NCI-H526 treated with DMSO at 0.1 percent for 48 hours (cell line): Measurements from ENCODE around the gene ZNF354C.

ENCODE experiments used
- DNase-seq: peaks from one replicate; lab custom pipeline; 2025; lab: John Stamatoyannopoulos, UW

Gene ZNF354C

GRCh38 chr5:179113945-179114641, 53.9 kb downstream of the ZNF354C start:
- DNase-seq = no peak

- DNase-seq = no peak
These were observed 54.6 kb downstream of the ZNF354C start for GRCh38 chr5:179114756-179115155.

- no peak for DNase-seq
These were observed 55.1 kb downstream of the ZNF354C start for GRCh38 chr5:179115307-179115706.

- no peak for DNase-seq
These were observed 55.8 kb downstream of the ZNF354C start for GRCh38 chr5:179115845-179116524.

- DNase-seq = no peak
These were observed 58.2 kb downstream of the ZNF354C start for GRCh38 chr5:179118338-179118737.

- DNase-seq = no peak
These were observed 58.7 kb downstream of the ZNF354C start for GRCh38 chr5:179118756-179119414.

DNA sequence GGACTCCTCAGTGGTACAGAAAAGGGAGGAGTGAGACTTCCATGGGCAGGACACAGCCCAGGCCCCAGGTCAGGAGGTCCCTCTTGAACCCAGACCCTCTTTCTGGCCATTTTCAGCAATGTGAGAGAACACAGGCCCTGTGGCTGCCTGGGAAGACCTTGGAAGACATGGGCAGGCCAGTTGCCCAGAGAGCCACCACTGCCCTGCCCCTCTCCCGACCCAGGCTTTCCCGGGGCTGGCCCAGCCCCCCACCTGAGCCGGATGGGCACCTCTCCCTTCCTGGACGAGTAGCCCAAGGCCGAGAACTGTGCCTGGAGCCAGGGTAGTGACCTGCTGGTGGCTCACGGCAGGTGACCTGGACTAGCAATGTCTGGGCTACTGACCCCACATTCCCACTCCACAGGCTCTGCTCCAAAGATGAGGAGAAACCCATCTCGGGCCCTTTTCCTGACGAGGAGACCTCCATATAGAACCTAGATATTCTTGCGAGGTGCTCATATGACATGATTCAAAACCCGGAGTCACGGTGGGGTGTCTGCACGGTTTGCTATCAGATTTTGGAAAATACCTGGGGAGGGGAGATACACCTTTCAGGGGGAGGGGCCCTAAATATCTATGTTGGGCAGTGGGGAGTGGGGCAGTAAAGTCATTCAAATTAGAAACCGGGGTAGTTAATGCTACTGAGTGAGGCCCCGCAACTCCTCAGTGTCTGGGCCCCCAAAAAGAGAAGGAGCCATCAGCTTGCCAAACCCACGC, 59.4 kb downstream of the ZNF354C start:
- DNase-seq = no peak

DNA sequence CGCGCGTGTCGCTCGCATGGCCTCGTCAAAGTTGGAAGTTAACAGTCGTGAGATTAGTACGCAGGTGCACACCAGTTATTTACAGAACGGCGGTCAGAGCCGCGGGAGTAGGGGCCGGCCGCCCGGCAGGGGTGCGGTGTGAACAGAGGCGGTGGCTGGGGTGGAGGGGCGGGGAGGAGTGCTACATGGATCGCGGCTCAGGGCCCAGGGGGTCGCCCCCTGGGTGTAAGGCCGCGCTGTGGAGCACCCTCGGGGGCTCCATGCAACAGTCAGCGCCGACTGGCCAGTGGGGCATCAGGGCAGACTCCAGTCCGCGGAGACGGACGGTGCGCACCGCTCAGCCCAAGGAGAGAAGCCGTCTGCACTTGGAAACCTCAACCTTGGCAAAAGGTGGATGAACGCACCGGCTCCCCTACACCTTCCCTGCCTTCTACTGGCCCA, 60.3 kb downstream of the ZNF354C start:
- DNase-seq = no peak

GRCh38 chr5:179120951-179121666, 60.9 kb downstream of the ZNF354C start:
- DNase-seq = no peak

- DNase-seq = no peak
These were observed 61.5 kb downstream of the ZNF354C start for GRCh38 chr5:179121667-179122111.

GRCh38 chr5:179122411-179123108, 62.4 kb downstream of the ZNF354C start:
- DNase-seq = no peak

GRCh38 chr5:179123109-179123426, 62.9 kb downstream of the ZNF354C start:
- no peak for DNase-seq

DNA sequence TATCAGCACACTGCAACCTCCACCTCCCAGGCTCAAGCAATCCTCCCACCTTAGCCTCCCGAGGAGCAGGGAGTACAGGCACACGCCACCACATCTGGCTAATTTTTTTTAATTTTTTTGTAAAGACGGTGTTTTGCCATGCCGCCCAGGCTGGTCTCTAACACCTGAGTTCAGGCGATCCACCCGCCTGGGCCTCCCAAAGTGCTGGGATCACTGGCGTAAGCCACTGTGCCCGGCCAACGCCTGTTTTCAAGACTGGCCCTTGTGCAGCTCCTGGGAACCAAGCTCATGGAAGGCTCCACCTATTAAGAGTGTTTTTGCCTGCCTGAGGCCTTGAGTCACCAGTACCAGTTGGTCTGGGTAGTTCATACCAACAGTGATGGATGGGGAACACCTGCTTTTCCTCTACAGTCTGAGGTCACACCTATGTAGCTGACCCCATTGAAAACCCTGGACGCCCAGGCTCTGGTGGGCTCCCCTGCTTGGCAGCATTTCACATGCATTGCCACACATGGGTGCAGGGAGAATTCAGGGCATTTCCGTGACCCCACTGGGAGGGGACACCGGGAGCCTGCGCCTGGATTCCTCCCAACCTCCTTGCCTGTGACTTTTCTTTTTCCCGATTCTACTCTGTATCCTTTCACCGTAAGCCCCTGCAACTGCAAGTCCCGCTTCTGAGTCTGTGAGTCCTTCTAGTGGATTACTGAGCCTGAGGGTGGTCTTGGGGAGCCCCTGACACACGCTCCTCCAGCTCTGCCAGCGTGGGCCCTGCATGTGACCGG, 63.5 kb downstream of the ZNF354C start:
- DNase-seq = no peak

DNA sequence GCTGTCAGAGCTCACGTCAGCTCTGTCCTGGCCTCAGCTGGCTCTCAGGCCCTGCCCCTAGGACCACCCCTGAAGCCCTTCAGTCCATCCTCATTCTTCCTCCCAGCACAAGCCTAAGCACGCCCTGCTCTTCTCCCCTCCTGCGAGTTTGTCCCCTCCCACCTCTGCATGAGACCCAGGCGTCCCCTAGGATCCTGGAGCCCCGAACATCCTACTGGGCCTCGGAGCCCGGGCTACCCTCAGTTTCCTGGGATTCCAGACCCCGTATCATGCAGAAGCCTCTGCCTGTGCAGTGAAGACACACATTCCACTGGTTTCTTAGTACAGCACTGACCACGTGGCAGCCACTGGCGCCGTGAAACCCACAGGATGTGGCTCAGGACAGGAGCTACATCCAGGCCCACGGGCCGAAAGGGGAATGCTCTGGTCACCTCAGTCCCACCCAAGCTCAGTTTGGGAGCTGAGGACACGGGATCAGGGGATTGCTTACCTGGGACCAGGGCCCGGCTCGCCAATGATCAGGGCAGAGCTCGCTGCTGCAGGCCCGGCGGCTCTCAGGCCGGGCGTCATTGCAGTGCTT, 64.2 kb downstream of the ZNF354C start:
- DNase-seq = no peak

DNA sequence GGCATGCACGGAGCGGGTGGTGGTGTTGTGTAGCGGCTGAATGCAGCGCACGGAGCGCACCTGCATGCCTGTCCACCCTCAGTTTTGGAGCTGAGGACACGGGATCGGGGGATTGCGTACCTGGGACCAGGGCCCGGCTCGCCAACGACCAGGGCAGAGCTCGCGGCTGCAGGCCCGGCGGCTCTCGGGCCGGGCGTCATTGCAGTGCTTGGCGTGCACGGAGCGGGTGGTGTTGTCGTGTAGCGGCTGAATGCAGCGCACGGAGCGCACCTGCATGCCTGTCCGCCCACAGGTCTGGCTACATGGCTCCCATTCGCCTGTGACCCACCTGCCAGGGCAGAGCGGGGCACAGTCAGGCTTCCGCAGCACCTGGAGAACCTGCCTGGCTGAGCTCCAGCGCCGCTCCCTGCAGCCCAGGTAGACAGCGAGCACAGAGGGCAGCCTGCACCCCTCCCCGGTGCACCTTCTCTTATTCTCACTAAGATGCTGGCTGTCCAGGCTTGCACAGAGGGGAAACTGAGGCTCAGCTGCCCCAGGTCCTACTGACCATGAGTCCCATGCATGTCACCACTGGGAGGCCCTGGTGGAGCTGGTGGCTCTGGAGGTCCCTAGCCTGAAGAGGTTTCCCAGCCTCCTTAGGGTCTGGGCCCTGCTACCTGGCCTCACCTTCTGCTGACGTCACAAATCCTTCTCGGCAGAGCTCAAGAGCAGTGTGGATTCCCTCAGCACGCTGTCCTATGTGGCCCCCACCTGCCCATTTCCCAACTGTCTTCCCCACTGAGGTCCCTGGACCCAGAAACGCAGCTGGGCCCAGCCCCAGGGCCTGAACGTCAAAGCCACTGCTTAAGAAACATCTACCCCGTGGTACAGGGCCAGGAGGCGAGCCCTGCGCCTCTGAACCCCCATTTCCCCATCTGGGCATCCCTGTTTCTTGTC, 64.9 kb downstream of the ZNF354C start:
- DNase-seq = no peak

- DNase-seq = no peak
These were observed 65.8 kb downstream of the ZNF354C start for GRCh38 chr5:179125789-179126505.

- no peak for DNase-seq
These were observed 66.4 kb downstream of the ZNF354C start for GRCh38 chr5:179126506-179126991.
